Activated CD4-positive, alpha-beta T cell treated with anti-CD3 and anti-CD28 coated beads for 48 hours (primary cell): ENCODE measurements around the gene MKRN2OS.

Experiments
- DNase-seq: peaks from one replicate; pipeline ENCODE4 v3.0.0-alpha.2; 2020

MKRN2OS gene, protein sequence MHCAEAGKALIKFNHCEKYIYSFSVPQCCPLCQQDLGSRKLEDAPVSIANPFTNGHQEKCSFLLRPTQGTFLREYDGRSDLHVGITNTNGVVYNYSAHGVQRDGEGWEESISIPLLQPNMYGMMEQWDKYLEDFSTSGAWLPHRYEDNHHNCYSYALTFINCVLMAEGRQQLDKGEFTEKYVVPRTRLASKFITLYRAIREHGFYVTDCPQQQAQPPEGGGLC

DNA sequence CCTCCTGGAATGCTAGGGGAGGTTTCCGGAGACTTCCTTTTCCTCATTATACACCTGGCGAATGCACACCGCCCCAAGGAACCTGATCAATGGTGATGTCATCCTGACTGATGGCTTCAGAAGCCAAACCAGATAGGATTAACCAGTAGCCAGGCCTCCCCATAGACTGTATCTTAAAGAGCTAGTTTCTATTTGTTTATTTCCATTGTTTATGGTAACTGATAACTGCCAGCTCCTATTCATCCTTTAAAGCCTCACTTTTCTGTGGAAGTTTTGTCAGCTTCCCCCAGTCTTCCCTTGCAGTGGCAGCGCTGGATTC, at the start of gene MKRN2OS:
Gene MKRN2OS, minus strand, starts transcription at position 27 of the 319 bp plus-strand sequence. CDS start 35 bp downstream, outside the sequence.
- DNase-seq, result no peak

DNA sequence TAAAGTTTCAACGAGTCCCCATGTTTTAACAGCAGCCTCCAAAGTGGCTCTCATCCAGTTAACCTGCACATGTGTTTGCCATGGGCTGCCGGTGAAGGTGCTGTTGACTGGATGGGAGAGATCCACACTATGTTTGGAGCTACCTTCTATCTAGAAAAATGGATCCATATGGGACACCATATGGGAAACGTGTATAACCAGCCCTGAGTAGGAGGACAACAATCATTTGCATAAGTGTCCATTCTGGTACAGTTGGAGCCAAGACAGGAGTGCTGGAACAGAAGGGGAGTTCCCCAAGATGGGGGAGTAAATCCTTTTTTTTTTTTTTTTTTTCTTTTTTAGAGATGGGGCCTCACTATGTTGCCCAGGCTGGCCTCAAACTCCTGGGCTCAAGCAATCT, 48.2 kb upstream of the MKRN2OS start:
- DNase-seq, result no peak

DNA sequence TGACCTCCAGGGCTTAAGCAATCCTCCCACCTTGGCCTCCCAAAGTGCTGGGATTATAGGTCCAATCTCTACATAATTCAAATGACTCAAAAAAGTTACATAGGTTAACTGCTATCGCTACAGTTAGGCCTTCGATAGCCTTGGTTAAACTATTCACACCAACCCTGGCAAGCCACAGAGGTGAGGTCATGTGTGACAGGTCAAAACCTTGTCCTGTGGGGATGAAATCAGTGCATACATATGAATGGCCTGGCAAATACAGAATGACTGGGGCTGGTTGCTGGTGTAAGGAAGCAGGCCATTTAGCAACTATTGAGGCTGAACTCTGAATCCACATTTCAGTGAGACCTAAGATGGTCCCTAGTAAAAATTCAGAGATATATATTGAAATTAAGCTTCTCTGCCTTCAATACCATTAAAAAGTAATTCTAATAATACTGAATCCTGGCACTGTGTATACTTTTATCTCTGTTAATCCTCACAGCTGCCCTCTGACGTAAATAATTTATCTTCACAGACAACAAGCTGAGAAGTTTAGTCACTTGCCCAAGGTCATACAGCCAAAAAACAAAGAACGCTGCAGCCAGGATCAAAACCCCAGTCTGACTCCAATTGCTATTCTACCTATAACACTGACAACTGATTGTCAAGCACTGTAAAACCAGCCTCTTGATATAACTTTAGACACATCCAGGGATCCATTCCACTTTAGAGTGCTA, 46.9 kb upstream of the MKRN2OS start:
- DNase-seq, result no peak

DNA sequence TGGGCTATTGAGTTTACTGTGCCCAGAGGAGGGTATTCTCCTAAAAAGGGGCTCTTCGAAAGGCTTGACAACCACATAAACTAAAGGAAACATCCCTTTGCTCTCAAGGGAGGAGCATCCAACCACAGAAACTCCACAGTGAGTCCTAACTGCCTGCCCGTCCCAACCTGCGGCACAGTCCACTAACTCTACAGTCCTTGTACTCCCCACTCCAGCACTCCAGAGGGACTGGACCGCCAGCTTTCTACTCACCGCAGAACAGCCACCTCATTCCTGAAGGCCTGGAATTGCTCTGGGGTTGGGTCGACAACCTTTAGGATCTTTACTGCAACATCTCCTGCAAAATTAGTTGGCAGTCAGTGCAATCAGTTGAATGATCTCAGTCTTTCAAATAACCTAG, 46.2 kb upstream of the MKRN2OS start:
- DNase-seq, result no peak

DNA sequence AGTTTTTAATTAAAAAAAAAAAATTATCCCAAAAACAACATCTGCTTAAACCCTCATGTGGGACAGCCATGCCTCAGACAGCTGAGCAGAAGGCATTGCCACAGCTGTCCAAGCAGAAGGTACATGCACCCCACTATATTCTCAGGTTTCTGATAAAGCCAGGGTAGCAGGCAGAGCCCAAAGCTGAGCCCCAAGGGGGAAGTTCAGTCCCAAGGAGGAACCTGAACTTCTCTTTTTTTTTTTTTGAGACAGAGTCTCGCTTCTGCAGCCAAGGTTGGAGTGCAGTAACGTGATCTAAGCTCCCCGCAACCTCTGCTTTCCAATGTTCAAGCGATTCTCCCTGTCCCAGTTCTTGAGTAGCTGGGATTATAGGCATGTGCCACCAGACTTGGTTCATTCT, 44.8 kb upstream of the MKRN2OS start:
- no peak for DNase-seq

DNA sequence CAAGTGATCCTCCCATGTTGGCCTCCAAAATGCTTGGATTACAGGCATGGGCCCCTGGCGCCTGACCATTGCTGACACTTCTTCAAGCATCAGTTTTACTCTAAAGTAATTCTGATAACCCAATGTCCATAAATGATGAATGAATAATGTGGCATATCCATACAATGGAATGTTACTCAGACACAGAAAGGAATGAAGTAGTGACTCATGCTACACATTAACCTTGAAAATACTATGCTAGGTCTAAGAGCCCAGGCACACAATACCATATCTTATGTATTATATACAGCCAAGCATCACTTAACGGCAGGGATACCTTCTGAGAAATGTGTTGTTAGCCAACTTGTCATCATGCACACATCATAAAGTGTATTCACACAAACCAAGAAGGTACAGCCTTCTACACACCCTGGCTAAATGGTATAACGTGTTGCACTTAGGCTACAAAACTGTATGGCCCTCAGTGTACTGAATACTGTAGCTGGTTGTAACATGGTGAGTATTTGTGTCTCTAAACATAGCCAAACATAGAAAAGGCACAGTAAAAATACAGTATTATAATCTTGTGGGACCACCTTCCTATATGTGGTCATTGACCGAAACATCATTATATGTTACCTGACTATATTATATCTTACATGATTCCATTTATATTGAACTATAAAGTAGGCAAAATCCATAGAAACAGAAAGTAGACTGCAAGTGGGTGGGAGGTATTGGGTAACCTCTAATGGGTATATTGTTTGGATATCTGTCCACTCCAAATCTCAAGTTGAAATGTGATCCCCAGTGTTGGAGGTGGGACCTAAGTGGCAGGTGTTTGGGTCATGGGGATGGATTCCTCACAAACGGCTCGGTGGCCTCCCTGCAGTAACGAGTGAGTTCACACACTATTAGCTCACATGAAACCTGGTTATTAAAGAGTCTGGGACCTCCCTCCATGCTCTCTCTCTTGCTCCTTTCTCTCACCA, 43.0 kb upstream of the MKRN2OS start:
- DNase-seq, result no peak

DNA sequence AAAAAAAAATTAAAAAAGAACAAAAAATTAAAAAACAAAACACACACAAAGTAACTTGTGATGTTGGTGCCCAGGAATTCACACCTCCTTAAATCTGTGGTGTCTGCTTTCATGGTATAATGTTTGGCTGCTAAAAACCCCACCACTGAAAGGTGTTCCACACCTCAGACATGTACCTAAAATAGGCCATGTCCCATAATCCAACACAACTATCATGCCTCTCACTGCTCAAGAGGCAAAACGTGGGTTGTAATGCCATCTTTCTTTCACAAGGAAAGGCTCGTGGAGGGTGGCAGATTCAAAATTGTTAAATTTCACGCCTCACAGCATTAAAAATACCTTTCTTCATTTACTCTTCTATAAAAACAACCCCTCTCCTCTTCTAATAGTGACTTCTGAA, 41.1 kb upstream of the MKRN2OS start:
- no peak for DNase-seq

DNA sequence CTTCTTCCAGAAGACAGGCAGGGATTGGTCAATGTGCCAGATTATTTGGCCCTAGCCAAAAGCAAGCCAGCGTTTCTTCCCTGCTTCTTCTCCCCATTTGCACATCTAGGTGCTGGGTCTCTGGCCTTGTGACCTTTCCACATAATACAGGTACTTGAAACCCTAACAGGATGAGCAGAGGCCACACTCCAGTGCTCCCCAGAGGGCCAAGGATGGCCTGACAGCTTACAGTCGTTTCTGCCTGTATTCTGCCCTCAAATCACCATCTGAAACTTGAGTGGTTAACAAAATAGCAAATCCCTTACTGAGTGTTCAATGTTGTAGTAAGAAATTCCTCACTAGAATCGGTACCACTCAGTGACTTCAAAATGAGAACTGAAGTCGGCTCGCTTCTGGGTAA, 40.7 kb upstream of the MKRN2OS start:
- no peak for DNase-seq

DNA sequence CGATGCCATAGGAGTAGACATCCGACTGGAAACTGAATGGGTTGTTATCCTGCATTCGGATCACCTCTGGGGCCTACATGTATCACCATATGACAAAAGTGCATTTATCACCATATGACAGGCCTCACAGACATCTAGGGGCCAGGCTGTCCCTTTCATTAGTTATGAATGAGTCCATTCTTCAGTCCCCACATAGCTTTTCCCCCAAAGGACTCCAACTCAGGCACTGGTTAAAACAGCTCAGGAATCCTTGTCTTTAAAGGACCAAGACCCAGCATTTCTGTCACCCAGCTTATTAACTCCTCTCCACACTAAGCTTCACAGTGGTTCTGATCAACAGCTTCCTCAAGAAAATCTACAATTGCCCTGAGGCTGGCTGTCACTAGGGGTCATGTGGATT, 39.9 kb upstream of the MKRN2OS start:
- DNase-seq, result no peak

DNA sequence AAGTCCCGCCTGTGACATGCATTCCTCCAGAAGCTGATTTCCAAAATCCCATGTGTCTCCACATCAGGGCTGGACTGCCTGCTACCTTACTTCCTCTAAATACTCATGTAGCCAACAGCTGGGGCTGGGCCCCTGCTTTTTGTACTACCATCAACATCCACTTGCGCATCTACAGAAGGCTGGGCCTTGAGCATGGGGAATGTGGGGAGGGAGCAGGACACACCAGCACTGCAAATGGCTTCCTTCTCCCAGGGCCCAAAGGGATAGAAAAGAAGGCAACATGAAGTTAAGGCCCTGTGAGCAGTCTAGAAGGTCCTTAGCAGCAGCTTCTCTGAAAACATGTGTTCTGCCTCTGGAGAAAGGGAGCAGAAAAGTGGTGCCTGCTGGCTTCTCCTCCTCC, 38.8 kb upstream of the MKRN2OS start:
- no peak for DNase-seq

DNA sequence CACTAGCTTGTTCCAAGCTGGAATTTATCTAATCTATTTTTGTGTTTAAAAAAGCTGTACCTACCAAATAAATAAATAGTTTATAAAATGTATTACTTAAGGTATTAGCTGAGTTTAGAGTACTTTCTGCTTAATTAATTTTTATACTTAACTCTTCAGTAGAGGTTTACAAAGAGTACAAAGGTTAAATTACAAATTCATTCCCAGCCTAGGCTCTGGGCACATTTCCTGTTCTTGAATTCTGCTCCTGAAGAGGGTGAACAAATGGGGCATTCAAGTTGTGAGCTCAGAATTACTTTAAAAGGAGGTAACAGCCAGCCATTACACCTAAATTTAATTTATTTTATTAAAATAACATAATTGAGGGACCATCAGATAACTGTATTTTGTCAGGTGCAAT, 38.0 kb upstream of the MKRN2OS start:
- no peak for DNase-seq

DNA sequence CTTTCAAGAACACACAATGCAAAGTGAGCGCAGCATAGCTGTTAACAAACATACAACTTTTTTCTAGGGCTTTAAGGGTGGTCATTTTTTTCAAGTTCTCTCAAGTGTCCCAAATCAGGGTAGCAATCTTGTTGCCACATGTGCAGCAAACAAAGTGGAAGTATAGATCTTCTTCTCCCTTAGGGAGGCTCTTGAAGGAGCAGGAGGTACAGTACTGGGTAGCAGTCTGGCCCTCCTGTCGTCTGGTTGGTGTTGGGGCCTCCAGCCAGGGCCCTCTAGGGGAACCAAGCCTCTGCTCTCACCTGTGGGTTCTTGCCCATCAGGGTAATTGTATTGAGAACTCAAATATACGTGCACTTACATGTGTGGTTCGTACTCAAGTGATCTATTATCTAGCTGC, 37.4 kb upstream of the MKRN2OS start:
- no peak for DNase-seq

DNA sequence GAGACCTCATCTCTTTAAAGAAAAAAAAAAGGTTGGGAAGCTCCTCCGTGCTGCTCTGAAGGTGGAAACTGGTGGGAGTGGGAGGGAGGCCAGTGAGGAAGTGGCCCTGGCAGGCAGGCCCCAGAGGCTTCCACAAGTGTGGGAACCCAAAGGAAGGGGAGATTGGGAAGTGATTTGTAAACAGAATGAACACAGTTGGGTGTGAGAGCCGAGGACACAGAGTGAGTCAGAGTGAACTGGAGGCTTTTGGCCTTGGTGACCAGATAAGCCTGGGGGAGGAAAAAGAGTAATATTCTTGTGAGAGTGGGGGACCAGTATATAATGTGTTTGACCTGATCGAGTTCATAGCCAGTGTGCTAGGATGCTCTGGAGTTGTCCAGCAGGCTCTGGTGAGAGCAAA, 34.6 kb upstream of the MKRN2OS start:
- no peak for DNase-seq

DNA sequence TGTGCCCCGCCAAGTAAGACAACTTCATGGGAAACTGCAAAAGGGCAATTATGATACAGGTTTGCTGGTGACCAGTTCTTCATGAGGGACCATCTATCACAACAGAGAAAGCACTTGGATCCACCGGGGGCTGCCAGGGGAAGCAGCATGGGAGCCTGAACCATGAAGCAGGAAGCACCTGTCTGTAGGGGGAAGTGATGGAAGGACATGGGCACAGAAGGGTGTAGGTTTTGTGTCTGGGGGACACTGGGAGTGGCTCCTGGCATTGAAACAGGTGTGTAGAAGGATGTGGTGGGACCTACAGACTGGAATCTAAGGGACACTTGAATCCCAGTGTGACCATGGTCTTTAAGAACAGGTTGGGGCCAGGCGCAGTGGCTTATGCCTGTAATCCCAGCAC, 34.2 kb upstream of the MKRN2OS start:
- DNase-seq, result no peak

DNA sequence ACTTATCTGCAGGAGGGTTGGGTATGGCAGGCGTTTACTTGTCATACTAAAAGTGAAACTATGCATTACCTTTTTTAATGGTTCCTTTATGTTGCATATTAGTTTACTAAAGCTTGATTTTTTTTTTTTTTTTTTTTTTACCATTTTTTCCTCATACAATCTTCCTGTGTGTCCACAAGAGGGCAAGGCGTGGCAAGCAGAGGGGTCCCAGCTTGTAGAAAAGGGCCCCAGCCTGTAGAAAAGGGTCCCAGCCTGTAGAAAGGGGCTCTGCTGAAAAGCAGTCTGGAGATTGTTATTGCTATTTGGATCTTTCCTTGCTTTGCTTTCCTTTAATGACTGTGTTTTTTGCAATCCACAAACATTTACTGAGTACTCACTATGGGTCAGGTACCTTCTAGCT, 33.4 kb upstream of the MKRN2OS start:
- no peak for DNase-seq

DNA sequence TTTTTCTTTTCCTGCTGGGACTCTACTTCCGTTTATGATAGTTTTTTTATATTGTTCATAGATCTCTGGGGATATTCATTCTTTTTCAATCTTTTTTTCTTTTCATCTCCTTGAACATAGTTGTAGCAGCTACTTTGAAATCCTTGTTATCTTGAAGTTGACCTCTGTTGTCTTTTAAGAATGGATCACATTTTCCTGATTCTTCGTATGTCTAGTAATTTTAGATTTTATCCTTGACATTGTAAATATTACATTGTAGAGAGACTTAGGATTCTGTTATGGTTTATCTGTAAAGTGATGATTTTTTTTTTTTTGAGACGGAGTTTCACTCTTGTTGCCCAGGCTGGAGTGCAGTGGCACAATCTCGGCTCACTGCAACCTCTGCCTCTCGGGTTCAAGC, 32.1 kb upstream of the MKRN2OS start:
- no peak for DNase-seq

DNA sequence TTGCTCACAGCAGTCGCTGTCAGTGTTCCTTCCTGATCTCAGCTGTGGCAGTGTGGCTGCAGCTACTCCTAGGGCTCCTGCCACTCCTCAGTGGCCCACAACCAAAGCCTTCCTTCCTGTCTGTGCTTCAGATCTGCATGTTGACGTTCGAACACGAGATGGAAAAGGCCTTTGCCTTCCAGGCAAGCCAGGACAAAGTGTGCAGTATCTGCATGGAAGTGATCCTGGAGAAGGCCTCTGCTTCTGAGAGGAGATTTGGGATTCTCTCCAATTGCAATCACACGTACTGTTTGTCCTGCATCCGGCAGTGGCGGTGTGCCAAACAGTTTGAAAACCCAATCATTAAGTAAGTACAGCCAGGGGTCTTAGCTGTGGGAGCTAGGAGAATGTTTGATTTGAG, 29.4 kb upstream of the MKRN2OS start:
- no peak for DNase-seq

DNA sequence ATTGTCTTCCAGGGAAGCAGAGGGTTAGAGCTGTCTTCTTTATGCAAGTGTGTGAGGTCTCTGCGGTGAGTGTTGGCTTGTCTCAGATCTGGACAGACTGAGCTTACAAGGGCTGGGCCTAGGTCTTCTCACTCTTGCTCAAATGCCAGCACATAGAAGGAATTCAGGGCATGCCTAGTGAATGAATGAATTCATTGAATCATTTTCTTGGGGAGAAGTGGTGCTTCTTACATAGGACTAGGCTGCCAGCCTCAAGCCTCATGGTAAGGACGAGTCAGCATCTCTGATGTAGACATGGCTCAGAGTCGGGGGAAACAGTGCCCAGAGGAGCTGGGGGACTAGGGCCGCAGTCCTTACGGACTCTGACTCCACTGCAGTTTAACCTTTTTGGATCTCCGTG, 28.8 kb upstream of the MKRN2OS start:
- DNase-seq, result no peak

DNA sequence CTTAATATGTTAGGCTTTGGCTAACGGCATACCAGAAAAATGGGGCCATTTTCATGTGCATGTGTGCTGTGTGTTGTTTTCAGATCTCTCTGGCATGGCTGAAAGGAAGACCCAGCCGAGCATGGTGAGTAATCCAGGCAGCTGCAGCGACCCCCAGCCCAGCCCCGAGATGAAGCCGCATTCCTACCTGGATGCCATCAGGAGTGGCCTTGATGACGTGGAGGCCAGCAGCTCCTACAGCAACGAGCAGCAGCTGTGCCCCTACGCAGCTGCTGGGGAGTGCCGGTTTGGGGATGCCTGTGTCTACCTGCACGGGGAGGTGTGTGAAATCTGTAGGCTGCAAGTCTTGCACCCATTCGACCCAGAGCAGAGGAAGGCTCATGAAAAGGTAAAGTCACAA, 26.7 kb upstream of the MKRN2OS start:
- DNase-seq, result no peak

DNA sequence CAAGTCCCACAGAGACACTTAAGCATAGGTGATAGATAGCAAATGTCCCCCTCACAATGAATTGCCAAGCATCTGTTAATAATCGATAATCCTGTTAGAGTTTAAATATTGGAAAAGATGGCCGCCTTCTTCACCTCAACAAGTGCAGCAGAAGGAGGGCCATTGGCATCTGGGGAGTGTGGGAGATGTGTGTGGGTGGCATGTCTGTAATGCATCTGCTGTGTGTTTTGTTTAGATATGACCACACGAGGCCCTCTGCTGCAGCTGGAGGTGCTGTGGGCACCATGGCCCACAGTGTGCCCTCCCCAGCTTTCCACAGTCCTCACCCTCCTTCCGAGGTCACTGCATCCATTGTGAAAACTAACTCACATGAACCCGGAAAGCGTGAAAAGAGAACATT, 24.5 kb upstream of the MKRN2OS start:
- DNase-seq, result no peak

DNA sequence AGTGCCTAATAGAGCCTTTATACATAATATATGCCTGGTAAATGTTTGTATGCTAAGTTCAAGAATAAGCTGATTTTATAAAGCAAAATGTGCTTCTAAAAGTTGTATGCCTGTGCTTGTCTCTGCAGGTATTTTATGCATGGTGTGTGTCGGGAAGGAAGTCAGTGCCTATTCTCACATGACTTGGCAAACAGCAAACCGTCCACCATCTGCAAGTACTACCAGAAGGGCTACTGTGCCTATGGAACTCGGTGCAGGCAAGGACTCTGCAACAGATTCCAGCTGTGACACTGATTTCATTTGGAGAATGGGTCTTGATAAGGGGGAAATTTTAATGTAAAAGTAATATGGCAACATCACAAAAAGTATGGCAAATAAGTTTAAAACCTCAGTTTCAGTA, 23.4 kb upstream of the MKRN2OS start:
- DNase-seq, result no peak

DNA sequence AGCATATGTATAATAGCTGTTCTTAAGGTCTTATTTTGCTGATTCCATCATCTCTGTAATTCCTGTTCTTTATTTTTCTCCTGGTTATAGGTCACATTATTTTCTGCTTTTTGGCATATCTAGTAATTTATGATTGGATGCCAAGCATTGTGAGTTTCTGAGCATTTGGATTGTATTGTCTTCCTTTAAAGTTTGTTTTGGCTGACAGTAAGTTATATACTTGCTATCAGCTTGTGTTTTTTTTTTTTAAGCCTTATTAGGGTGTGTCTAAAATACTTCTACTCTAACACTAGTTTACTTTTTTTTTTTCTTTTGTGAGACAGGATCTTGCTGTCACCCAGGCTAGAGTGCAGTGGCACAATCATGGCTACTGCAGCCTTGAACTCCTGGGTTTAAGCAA, 21.7 kb upstream of the MKRN2OS start:
- DNase-seq, result no peak

DNA sequence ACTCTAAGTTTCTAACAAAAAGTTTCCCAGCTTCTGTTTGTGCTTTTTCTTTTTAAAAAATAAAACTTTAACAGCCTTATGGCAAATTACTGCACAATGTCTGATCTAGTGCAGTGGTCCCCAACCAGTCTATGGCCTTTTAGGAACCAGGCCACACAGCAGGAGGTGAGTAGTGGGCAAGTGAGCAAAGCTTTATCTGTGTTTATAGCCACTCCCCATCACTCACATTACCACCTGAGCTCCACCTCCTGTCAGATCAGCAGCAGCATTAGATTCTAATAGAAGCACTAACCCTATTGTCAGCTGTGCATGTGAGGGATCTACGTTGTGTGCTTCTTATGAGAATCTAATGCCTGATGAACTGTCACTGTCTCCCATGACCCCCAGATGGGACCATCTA, 17.2 kb upstream of the MKRN2OS start:
- DNase-seq, result no peak

DNA sequence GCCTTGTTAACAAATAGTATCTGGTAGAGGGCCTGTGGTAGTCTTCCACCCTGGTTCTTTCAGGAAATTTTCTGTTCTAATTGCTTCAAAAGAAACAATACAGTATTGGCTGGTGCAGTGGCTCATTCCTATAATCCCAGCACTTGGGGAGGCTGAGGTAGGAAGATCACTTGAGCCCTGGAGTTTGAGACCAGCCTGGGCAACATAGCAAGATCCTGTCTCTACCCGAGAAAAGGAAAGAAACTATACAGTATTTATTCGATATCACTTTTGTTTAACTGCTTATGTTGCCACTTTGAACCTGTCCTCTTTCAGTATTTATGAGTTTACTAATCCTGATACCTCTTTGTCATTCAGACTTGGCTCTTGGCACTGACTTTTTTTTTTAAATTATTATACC, 16.1 kb upstream of the MKRN2OS start:
- no peak for DNase-seq
